GM21528 (cell line): Measurements from ENCODE around the gene RIPOR3.
"Not testable (repeated sequence)": the region's sequence is repeated elsewhere in the genome, so short reads cannot be mapped to it uniquely, and the experiment has no call there.

Source experiments
- ATAC-seq: cut with Tn5 transposase; IDR thresholded peaks from one replicate; pipeline ENCODE4 v1.9.1; 2021; ENCODE audit warnings: mild to moderate bottlenecking, moderate library complexity; ENCODE audit not compliant: unreplicated experiment, low FRiP score

The RIPOR3 gene

GRCh38 chr20:50659975-50660670 lies 31.2 kb downstream of the RIPOR3 start:
- ATAC-seq = no peak

GRCh38 chr20:50658804-50659380 lies 32.5 kb downstream of the RIPOR3 start:
- ATAC-seq = no peak

GRCh38 chr20:50655311-50655880 lies 35.9 kb downstream of the RIPOR3 start:
- no peak for ATAC-seq

- no peak for ATAC-seq
Measured at GRCh38 chr20:50654904-50655303, 36.4 kb downstream of the RIPOR3 start.

- no peak for ATAC-seq
Measured at GRCh38 chr20:50652702-50653294, 38.5 kb downstream of the RIPOR3 start.

GRCh38 chr20:50651676-50652075 lies 39.7 kb downstream of the RIPOR3 start:
- ATAC-seq = no peak

GRCh38 chr20:50649590-50649989 lies 41.8 kb downstream of the RIPOR3 start:
- no peak for ATAC-seq

- ATAC-seq = no peak
Measured at GRCh38 chr20:50648651-50649050, 42.7 kb downstream of the RIPOR3 start.

- ATAC-seq = no peak
Measured at GRCh38 chr20:50646483-50646996, 44.8 kb downstream of the RIPOR3 start.

GRCh38 chr20:50645253-50646068 lies 45.9 kb downstream of the RIPOR3 start:
- ATAC-seq = no peak

- ATAC-seq = no peak
Measured at GRCh38 chr20:50642288-50642803, 49.0 kb downstream of the RIPOR3 start.

- not testable (repeated sequence) for ATAC-seq
Measured at GRCh38 chr20:50641625-50642287, 49.6 kb downstream of the RIPOR3 start.

- ATAC-seq = not testable (repeated sequence)
Measured at GRCh38 chr20:50639971-50640711, 51.2 kb downstream of the RIPOR3 start.

- ATAC-seq = not testable (repeated sequence)
Measured at GRCh38 chr20:50638015-50638847, 53.1 kb downstream of the RIPOR3 start.

- no peak for ATAC-seq
Measured at GRCh38 chr20:50636601-50637540, 54.5 kb downstream of the RIPOR3 start.

GRCh38 chr20:50635676-50636600 lies 55.4 kb downstream of the RIPOR3 start:
- ATAC-seq = no peak
